Measurements from ENCODE around the gene MROH8. TPM values are rescaled to one million over a fixed set of nuclear protein-coding genes. Genes with fewer than 3 reads are reported as not detected.

Gene MROH8
- total and polyA plus RNA-seq, 5 experiments from 2014 or later: 0.49 to 2.5 (median 0.71) TPM

- DNase-seq (no peak), ATAC-seq (no peak)
- POLR2A ChIA-PET: interaction anchor here (0.6 kb wide), 1 partner anchor 20 kb away, joined by 3 read pairs; no protein-coding TSS in a partner anchor
- Mint-ChIP-seq H3K9me3 (no peaks in the 10 kb centered on the region), H3K36me3 (peaks cover 0 to 78% (median 27%) of the 10 kb centered on the region in 3 donors), H3K4me3 (no peak overlapping the region), H3K27ac (no peak overlapping the region), H3K27me3 (no peaks in the 10 kb centered on the region), H3K4me1 (peaks cover 0 to 9% (median 2%) of the 10 kb centered on the region in 4 donors)
Observed at GRCh38 chr20:37209193-37209592, 29.8 kb upstream of the MROH8 start.

GRCh38 chr20:37207171-37207570 is 27.8 kb upstream of the MROH8 start:
- POLR2A ChIA-PET: no interaction called here
- H3K27ac Mint-ChIP-seq: no peak overlapping the region
- ATAC-seq (no peak), DNase-seq (no peak)
- peaks cover 0 to 8% (median 2%) of the 10 kb centered on the region in 4 donors for H3K4me1 Mint-ChIP-seq
- no peaks in the 10 kb centered on the region for H3K9me3 Mint-ChIP-seq
- H3K36me3 Mint-ChIP-seq: peaks cover 0 to 80% (median 23%) of the 10 kb centered on the region in 3 donors
- H3K4me3 Mint-ChIP-seq: no peak overlapping the region
- H3K27me3 Mint-ChIP-seq: no peaks in the 10 kb centered on the region

GRCh38 chr20:37205794-37206193 is 26.4 kb upstream of the MROH8 start:
- POLR2A ChIA-PET: no interaction called here
- Mint-ChIP-seq H3K27me3 (no peaks in the 10 kb centered on the region), H3K9me3 (no peaks in the 10 kb centered on the region), H3K36me3 (peaks cover 0 to 85% (median 26%) of the 10 kb centered on the region in 3 donors), H3K27ac (peak overlapping the region in 1 of 10 donors; percentile 67), H3K4me1 (peaks cover 0 to 9% (median 2%) of the 10 kb centered on the region in 4 donors), H3K4me3 (no peak overlapping the region)
- no peak for DNase-seq
- no peak for ATAC-seq

GRCh38 chr20:37205130-37205529 is 25.8 kb upstream of the MROH8 start:
- DNase-seq (no peak), ATAC-seq (no peak)
- no peaks in the 10 kb centered on the region for H3K27me3 Mint-ChIP-seq
- peaks cover 0 to 87% (median 32%) of the 10 kb centered on the region in 3 donors for H3K36me3 Mint-ChIP-seq
- POLR2A ChIA-PET: no interaction called here
- no peaks in the 10 kb centered on the region for H3K9me3 Mint-ChIP-seq
- H3K4me3 Mint-ChIP-seq: no peak overlapping the region
- H3K27ac Mint-ChIP-seq: peak overlapping the region in 1 of 10 donors; percentile 67
- peaks cover 0 to 9% (median 2%) of the 10 kb centered on the region in 4 donors for H3K4me1 Mint-ChIP-seq

GRCh38 chr20:37204056-37204455 is 24.7 kb upstream of the MROH8 start:
- Mint-ChIP-seq H3K9me3 (no peaks in the 10 kb centered on the region), H3K4me1 (peaks cover 0 to 9% (median 2%) of the 10 kb centered on the region in 4 donors), H3K27ac (peak overlapping the region in 3 of 10 donors; percentile 19 to 35 (median 27)), H3K4me3 (no peak overlapping the region), H3K36me3 (peaks cover 0 to 90% (median 35%) of the 10 kb centered on the region in 3 donors), H3K27me3 (no peaks in the 10 kb centered on the region)
- no peak for ATAC-seq
- POLR2A ChIA-PET: no interaction called here
- DNase-seq: no peak

GRCh38 chr20:37202267-37202943 is 23.1 kb upstream of the MROH8 start:
- Mint-ChIP-seq H3K27ac (no peak overlapping the region), H3K9me3 (no peaks in the 10 kb centered on the region), H3K27me3 (no peaks in the 10 kb centered on the region), H3K4me3 (no peak overlapping the region), H3K36me3 (peaks cover 0 to 90% (median 35%) of the 10 kb centered on the region in 3 donors), H3K4me1 (peaks cover 0 to 12% (median 6%) of the 10 kb centered on the region in 4 donors)
- peak in 3 of 10 donors; percentile 24 to 35 (median 26) for DNase-seq
- ATAC-seq: no peak
- POLR2A ChIA-PET: interaction anchor here (0.6 kb wide), 1 partner anchor 527 kb away, joined by 3 read pairs; no protein-coding TSS in a partner anchor

GRCh38 chr20:37201827-37202162 is 22.4 kb upstream of the MROH8 start:
- POLR2A ChIA-PET: no interaction called here
- H3K4me3 Mint-ChIP-seq: no peak overlapping the region
- H3K36me3 Mint-ChIP-seq: peaks cover 0 to 90% (median 29%) of the 10 kb centered on the region in 3 donors
- H3K27me3 Mint-ChIP-seq: no peaks in the 10 kb centered on the region
- H3K27ac Mint-ChIP-seq: peak overlapping the region in 1 of 10 donors; percentile 15
- ATAC-seq (no peak), DNase-seq (no peak)
- no peaks in the 10 kb centered on the region for H3K9me3 Mint-ChIP-seq
- H3K4me1 Mint-ChIP-seq: peaks cover 5 to 18% (median 11%) of the 10 kb centered on the region in 4 donors

GRCh38 chr20:37200926-37201826 is 21.8 kb upstream of the MROH8 start:
- no peak overlapping the region for H3K4me3 Mint-ChIP-seq
- POLR2A ChIA-PET: interaction anchor here (0.7 kb wide), 1 partner anchor 88 kb away, joined by 3 read pairs; no protein-coding TSS in a partner anchor
- no peak for DNase-seq
- H3K36me3 Mint-ChIP-seq: peaks cover 0 to 93% (median 29%) of the 10 kb centered on the region in 3 donors
- H3K27ac Mint-ChIP-seq: peak overlapping the region in 1 of 10 donors; percentile 15
- peaks cover 10 to 24% (median 16%) of the 10 kb centered on the region in 4 donors for H3K4me1 Mint-ChIP-seq
- ATAC-seq: no peak
- no peaks in the 10 kb centered on the region for H3K9me3 Mint-ChIP-seq
- no peaks in the 10 kb centered on the region for H3K27me3 Mint-ChIP-seq

- no peaks in the 10 kb centered on the region for H3K9me3 Mint-ChIP-seq
- H3K27me3 Mint-ChIP-seq: no peaks in the 10 kb centered on the region
- H3K27ac Mint-ChIP-seq: no peak overlapping the region
- DNase-seq (no peak), ATAC-seq (no peak)
- peaks cover 0 to 89% (median 27%) of the 10 kb centered on the region in 3 donors for H3K36me3 Mint-ChIP-seq
- peaks cover 14 to 28% (median 20%) of the 10 kb centered on the region in 4 donors for H3K4me1 Mint-ChIP-seq
- POLR2A ChIA-PET: interaction anchor here (0.6 to 0.7 kb wide), 2 partner anchors 21 to 89 kb away, joined by 3 read pairs; no protein-coding TSS in a partner anchor
- no peak overlapping the region for H3K4me3 Mint-ChIP-seq
Observed at GRCh38 chr20:37200376-37200775, 21.0 kb upstream of the MROH8 start.

GRCh38 chr20:37198932-37199660 is 19.7 kb upstream of the MROH8 start:
- H3K27ac Mint-ChIP-seq: no peak overlapping the region
- peaks cover 19 to 37% (median 32%) of the 10 kb centered on the region in 4 donors for H3K4me1 Mint-ChIP-seq
- no peaks in the 10 kb centered on the region for H3K9me3 Mint-ChIP-seq
- no peak for ATAC-seq
- POLR2A ChIA-PET: interaction anchor here (1.1 kb wide), 1 partner anchor 329 kb away, joined by 3 read pairs; no protein-coding TSS in a partner anchor
- no peak overlapping the region for H3K4me3 Mint-ChIP-seq
- peaks cover 0 to 76% (median 17%) of the 10 kb centered on the region in 3 donors for H3K36me3 Mint-ChIP-seq
- DNase-seq: no peak
- H3K27me3 Mint-ChIP-seq: no peaks in the 10 kb centered on the region

- H3K27me3 Mint-ChIP-seq: no peaks in the 10 kb centered on the region
- DNase-seq (peak in 2 of 10 donors; percentile 22 to 24), ATAC-seq (peak; percentile 62 to 74)
- peaks cover 45 to 73% (median 65%) of the 10 kb centered on the region in 4 donors for H3K4me1 Mint-ChIP-seq
- peak overlapping the region; percentile 64 to 92 (median 86) for H3K27ac Mint-ChIP-seq
- peak overlapping the region in 9 of 10 donors; percentile 40 to 82 (median 63) for H3K4me3 Mint-ChIP-seq
- no peaks in the 10 kb centered on the region for H3K9me3 Mint-ChIP-seq
- POLR2A ChIA-PET: interaction anchor here (1.0 to 3.0 kb wide), 2 partner anchors 16 to 339 kb away, joined by 4 to 17 read pairs; partner anchors contain the start of genes MROH8 and RPN2
- H3K36me3 Mint-ChIP-seq: peaks cover 0 to 62% (median 7%) of the 10 kb centered on the region in 3 donors
Observed at GRCh38 chr20:37194621-37195417, 15.5 kb upstream of the MROH8 start.
